HG03432 (cell line): Measurements from ENCODE around the gene LDAF1.
"Not testable (repeated sequence)": the region's sequence is repeated elsewhere in the genome, so short reads cannot be mapped to it uniquely, and the experiment has no call there.

Experiments used
- ATAC-seq: cut with Tn5 transposase; IDR thresholded peaks from one replicate; pipeline ENCODE4 v1.9.1; 2021; ENCODE audit warnings: mild to moderate bottlenecking, moderate library complexity; ENCODE audit not compliant: unreplicated experiment

Gene LDAF1

GRCh38 chr16:21192991-21193390 lies 34.5 kb downstream of the LDAF1 start:
- no peak for ATAC-seq

GRCh38 chr16:21194771-21195301 lies 36.4 kb downstream of the LDAF1 start:
- peak; percentile 48 for ATAC-seq

DNA sequence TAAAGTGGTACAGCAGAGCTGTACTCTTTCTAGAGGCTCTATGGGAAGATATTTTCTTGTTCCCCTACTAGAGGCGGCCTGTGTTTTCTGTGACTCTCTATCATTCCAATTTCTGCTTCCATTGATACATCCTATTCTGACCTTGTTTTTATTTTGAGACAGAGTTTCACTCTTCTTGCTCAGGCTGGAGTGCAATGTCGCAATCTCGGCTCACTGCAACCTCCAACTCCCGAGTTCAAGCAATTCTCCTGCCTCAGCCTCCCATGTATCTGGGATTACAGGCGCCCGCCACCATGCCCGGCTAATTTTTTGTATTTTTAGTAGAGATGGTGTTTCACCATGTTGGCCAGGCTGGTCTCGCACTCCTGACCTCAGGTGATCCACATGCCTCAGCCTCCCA lies 36.9 kb downstream of the LDAF1 start:
- ATAC-seq, result not testable (repeated sequence)

DNA sequence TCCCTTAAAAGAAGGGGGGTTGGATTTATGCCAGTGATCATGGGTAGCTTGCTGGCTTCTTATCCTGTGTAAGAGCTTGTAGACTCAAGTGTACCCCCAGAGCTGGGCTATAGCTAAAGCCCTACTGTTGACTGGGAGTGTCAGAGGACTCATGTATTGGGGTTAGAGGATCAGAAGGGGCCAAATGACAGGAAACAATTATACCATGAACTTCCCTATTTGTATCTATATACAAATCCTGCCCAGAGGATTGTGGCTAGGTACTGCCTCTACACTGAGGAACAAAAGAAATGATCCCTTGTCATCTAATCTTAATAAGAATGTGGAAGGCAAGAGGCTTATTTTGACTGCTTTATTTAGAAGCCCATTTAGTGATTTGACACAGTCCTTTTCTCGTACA lies 38.6 kb downstream of the LDAF1 start:
- ATAC-seq, result no peak

- ATAC-seq, result no peak
Observed at GRCh38 chr16:21197621-21198020, 39.1 kb downstream of the LDAF1 start.

GRCh38 chr16:21199607-21200218 lies 41.2 kb downstream of the LDAF1 start:
- ATAC-seq, result no peak

- ATAC-seq, result no peak
Observed at GRCh38 chr16:21203155-21203797, 44.8 kb downstream of the LDAF1 start.

- no peak for ATAC-seq
Observed at GRCh38 chr16:21205303-21205702, 46.8 kb downstream of the LDAF1 start.

- no peak for ATAC-seq
Observed at GRCh38 chr16:21206550-21206949, 48.1 kb downstream of the LDAF1 start.

DNA sequence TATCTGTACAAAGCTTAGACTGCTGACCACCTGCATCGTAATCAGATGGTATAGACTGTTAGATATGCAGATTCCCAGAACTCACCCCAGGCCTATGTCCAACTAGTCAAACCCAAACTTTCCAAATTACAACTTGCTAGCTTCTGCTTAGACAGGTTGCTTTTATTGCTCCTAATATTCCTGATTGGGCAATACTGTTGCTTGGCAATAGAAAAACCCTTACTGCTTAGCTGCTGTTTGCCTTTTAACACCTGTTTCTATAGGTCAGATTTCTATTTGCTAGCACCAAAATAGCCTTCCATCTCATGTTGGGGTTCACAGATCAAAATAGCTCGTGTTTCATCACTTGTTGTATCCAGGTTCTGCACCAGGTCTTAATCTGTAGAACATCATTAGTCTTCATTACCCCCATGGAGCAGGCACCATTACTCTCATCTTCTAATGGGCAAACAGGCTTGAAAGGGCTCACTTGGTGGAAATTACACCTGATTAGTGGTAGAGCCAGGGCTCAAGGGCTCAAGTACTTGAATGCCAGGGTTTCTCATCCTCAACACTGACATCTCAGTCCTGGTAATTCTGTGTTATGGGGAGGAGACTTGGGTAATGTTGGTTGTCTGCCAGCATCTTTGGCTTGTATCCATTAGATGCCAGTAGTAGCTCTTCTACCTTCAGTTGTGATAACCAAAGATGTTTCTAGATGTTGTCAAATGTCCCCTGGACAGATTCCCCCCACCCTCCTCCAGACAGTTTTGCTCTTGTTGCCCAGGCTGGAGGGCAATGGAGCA lies 50.2 kb downstream of the LDAF1 start:
- no peak for ATAC-seq

GRCh38 chr16:21211486-21211885 lies 53.0 kb downstream of the LDAF1 start, which contains the start of gene ZP2:
TSS of gene ZP2 (minus strand) at chr16:21211574. CDS start at chr16:21211547, 27 bp downstream.
- no peak for ATAC-seq

- no peak for ATAC-seq
Observed at GRCh38 chr16:21214086-21214485, 55.6 kb downstream of the LDAF1 start.

DNA sequence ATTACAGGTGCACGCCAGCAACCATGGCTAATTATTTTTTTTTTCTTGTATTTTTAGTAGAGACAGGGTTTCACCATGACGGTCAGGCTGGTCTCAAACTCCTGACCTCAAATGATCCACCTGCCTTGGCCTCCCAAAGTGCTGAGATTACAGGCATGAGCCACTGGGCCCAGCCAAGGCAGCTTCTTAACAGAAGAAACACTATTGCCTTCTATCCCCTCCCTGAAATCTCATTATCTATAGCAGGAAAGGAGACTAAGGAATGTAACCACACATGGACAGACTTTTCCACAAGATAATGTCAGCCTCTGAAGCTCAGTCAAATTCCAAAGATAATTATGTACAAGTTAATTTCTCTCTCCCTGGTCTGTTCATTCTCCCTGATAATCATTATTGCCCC lies 58.6 kb downstream of the LDAF1 start:
- no peak for ATAC-seq

DNA sequence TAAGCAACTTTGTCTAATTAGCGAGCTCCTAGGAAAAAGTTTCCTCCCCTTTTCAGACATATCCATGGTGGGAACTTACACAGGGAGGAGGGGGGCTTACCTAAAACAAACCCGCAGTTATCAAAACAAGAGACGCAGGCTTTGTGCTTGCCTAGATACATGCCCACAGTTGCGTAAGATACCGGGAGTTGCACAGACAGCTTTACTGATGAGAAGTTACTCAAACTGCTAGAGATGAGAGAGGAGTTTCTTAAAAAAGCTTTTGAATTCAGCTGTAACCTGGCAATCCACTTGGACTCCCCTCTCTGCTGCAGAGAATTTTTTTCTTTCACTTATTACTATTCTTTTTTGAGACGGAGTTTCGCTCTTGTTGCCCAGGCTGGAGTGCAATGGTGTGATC lies 59.7 kb downstream of the LDAF1 start:
- no peak for ATAC-seq

GRCh38 chr16:21219551-21219950 lies 61.1 kb downstream of the LDAF1 start:
- no peak for ATAC-seq

- ATAC-seq, result no peak
Observed at GRCh38 chr16:21222495-21223337, 64.2 kb downstream of the LDAF1 start.

GRCh38 chr16:21223787-21224186 lies 65.3 kb downstream of the LDAF1 start:
- ATAC-seq, result no peak

- no peak for ATAC-seq
Observed at GRCh38 chr16:21224800-21225199, 66.3 kb downstream of the LDAF1 start.

GRCh38 chr16:21226749-21227148 lies 68.3 kb downstream of the LDAF1 start:
- ATAC-seq, result no peak

GRCh38 chr16:21227866-21228265 lies 69.4 kb downstream of the LDAF1 start:
- ATAC-seq, result no peak

DNA sequence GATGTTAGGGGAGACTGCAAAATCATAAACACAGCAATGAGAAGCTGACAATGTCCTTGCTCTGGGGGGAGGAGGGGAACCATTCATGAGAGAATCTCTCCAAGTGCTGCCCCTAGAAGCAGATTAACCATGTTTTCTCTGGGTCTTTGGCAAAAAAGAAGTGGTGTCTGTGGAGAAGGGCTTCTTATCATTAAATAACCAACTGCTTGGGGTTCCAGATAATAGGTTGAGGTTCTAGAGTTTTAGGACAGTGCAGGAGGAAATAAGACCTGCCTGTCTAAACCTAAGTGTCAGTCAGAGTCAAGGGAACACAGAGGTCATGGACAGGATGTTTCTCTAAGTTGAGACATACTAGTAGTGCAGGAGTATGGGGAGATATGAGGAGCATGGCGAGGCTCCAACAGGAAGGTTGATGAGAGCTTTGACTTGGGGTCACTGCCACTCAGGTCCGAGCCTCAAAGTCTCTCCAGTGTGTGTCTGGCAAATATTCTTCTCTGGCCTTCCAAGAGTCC lies 69.9 kb downstream of the LDAF1 start:
- ATAC-seq, result no peak
